Fibroblast of villous mesenchyme (primary cell): ENCODE results near the gene IER2. TPM values are rescaled to one million over a fixed set of nuclear protein-coding genes. Genes with fewer than 3 reads are reported as not detected.

Experiments used
- DNase-seq: peaks from one replicate; pipeline ENCODE4 v3.0.0-alpha.2; 2010; ENCODE audit warnings: low read depth
- H3K4me3 ChIP-seq: 2 replicates; pipeline ENCODE4 v1.5.1; 2011; ENCODE audit warnings: low read depth, mild to moderate bottlenecking, low read length
- total RNA-seq: library from RNA; depleted of rRNA; stranded (reverse); fragments of >200 nt; gene quantifications from 2 replicates; pipeline ENCODE4 v1.2.3, GENCODE V29; 2012
- TF ChIP-seq, protein P1 (sequence below): IDR thresholded peaks from 2 replicates; pipeline ENCODE4 v1.5.1; 2012; ENCODE audit warnings: low read depth, mild to moderate bottlenecking, low read length; ENCODE audit not compliant: insufficient read depth

Gene IER2
- total RNA-seq, 1 donor, result 22.0 TPM

DNA sequence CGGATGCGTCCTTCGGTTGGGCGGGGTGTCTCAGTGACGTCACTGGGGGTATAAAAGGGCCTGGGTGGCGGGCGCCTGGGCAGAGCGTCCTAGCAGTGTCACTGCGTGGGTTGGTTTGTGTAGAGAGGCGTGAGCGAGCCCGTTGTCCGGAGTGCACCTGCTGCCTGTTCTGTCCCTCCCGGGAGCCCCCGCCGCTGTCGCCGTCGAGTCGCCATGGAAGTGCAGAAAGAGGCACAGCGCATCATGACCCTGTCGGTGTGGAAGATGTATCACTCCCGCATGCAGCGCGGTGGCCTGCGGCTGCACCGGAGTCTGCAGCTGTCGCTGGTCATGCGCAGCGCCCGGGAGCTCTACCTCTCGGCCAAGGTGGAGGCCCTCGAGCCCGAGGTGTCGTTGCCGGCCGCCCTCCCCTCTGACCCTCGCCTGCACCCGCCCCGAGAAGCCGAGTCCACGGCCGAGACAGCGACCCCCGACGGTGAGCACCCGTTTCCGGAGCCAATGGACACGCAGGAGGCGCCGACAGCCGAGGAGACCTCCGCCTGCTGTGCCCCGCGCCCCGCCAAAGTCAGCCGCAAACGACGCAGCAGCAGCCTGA, 2.9 kb downstream of the IER2 start:
- DNase-seq, result peak; percentile 95
- TF ChIP-seq, protein P1, sequence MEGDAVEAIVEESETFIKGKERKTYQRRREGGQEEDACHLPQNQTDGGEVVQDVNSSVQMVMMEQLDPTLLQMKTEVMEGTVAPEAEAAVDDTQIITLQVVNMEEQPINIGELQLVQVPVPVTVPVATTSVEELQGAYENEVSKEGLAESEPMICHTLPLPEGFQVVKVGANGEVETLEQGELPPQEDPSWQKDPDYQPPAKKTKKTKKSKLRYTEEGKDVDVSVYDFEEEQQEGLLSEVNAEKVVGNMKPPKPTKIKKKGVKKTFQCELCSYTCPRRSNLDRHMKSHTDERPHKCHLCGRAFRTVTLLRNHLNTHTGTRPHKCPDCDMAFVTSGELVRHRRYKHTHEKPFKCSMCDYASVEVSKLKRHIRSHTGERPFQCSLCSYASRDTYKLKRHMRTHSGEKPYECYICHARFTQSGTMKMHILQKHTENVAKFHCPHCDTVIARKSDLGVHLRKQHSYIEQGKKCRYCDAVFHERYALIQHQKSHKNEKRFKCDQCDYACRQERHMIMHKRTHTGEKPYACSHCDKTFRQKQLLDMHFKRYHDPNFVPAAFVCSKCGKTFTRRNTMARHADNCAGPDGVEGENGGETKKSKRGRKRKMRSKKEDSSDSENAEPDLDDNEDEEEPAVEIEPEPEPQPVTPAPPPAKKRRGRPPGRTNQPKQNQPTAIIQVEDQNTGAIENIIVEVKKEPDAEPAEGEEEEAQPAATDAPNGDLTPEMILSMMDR, result no peak
- H3K4me3 ChIP-seq, result peak overlapping the region; percentile 94

DNA sequence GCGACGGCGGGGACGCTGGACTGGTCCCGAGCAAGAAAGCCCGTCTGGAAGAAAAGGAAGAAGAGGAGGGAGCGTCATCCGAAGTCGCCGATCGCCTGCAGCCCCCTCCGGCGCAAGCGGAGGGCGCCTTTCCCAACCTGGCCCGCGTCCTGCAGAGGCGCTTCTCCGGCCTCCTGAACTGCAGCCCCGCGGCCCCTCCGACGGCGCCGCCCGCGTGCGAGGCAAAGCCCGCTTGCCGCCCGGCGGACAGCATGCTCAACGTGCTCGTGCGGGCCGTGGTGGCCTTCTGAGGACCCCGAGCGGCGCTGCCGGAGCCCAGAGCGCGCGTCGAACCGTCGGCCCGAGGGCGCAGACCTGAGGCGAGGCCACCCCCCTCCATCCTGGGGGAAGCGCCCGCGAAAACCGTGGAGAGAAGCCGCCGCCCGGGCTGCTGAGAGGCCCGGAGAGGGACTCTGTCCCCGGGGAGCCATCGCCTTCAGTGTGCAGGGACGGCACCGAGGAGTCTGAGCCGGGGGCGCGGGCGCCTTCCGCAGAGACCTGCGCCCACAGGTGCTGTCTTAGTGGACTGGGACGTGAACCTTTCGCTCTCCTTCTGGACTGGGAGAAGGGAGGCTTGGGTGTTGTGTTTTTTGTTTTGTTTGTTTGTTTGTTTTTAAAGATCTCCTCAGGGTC, 3.5 kb downstream of the IER2 start:
- TF ChIP-seq, protein P1, result peak; percentile 18
- DNase-seq, result peak; percentile 34
- H3K4me3 ChIP-seq, result peak overlapping the region; percentile 94

DNA sequence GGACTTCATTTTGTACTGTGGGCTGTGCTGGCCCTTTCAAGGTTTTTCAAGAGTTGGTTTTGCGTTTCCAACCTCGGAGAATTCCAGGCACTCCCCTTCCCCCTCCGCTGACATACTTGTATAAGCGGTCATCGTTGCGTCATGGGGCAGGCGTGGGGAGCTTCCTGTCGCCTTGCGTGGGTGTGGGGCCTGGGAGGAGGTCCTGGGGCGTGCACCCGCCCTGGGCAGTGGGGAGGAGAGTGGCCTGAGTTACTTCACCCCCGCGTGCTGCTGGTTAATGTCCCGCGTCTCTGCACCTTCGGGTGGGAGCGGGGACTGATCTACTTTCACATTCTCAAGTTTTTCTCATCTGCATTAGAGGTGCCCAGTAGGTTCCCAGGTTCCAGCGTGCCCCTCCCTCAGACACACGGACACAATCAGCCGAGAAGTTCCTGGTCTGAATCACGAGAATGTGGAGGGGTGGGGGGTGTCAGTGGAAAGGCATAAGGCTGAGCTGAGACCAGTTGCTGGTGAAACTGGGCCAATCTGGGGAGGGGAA, 4.1 kb downstream of the IER2 start:
- TF ChIP-seq, protein P1, result no peak
- DNase-seq, result peak; percentile 96
- peak overlapping the region; percentile 94 for H3K4me3 ChIP-seq

GRCh38 chr19:13154911-13155471, 4.8 kb downstream of the IER2 start:
- peak; percentile 67 for DNase-seq
- H3K4me3 ChIP-seq, result peak overlapping the region; percentile 94
- TF ChIP-seq, protein P1, result peak; percentile 20

GRCh38 chr19:13155472-13156359, 5.5 kb downstream of the IER2 start:
- peak overlapping the region; percentile 94 for H3K4me3 ChIP-seq
- TF ChIP-seq, protein P1, result no peak
- peak; percentile 93 for DNase-seq

- no peak for DNase-seq
- H3K4me3 ChIP-seq, result no peak overlapping the region
- TF ChIP-seq, protein P1, result no peak
Observed at GRCh38 chr19:13159713-13160112, 9.5 kb downstream of the IER2 start.
